ENCODE results near the gene SMYD3. TPM values are rescaled to one million over a fixed set of nuclear protein-coding genes. Genes with fewer than 3 reads are reported as not detected.

SMYD3 gene
- total RNA-seq, 4 donors from 2014 or later, result 8.4 to 25.7 (median 14.4) TPM

DNA sequence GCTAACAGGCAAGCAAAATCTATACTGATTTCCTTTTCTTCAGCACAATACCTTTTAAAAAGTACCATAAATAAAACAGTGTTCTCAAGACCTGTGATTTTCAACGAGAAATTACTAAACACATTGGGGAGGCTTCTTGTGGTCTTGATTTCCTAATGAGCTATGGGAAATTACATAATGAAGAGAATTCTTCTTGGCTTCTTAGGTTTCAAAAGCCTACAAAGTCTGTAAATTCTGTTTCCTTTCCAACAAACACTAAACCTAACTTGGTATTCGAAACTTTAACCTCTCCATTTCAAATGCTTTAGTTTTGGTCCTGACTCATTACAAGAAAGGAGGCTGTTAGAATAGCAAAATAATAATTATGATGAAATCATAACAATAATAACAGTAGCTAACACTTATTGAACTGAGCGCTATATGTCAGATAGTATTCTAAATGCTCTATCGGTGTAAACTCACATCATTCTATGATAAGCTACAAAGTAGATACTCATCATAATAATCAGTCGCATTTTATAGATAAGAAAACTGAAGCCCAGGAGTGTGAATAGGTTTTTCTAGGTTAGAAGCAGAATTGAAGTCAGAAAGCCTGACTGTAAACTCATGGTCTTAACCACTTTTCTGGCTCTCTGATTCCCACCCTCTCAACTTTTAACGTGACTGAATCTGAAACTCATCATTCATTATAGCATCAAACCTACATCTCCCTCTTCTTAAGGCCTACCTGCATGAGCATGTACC is 486.7 kb downstream of the SMYD3 start:
- intact Hi-C loops (cut with DNase I; ENCODE audit: low total_unique reads), result no loop called here
- TF ChIP-seq POLR2A (IDR thresholded peaks at IDR 0.05), result no peak
- TF ChIP-seq, protein P1, sequence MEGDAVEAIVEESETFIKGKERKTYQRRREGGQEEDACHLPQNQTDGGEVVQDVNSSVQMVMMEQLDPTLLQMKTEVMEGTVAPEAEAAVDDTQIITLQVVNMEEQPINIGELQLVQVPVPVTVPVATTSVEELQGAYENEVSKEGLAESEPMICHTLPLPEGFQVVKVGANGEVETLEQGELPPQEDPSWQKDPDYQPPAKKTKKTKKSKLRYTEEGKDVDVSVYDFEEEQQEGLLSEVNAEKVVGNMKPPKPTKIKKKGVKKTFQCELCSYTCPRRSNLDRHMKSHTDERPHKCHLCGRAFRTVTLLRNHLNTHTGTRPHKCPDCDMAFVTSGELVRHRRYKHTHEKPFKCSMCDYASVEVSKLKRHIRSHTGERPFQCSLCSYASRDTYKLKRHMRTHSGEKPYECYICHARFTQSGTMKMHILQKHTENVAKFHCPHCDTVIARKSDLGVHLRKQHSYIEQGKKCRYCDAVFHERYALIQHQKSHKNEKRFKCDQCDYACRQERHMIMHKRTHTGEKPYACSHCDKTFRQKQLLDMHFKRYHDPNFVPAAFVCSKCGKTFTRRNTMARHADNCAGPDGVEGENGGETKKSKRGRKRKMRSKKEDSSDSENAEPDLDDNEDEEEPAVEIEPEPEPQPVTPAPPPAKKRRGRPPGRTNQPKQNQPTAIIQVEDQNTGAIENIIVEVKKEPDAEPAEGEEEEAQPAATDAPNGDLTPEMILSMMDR (IDR thresholded peaks at IDR 0.05), result no peak
- 70 to 75% methylated on average over 6 of the region's 6 CpGs for WGBS, 2 donors
- no peak for DNase-seq (ENCODE audit: low spot score in 2 of 2)
- H3K4me3 ChIP-seq (ENCODE audit: low read depth, poor library complexity, severe bottlenecking), result no peak overlapping the region

DNA sequence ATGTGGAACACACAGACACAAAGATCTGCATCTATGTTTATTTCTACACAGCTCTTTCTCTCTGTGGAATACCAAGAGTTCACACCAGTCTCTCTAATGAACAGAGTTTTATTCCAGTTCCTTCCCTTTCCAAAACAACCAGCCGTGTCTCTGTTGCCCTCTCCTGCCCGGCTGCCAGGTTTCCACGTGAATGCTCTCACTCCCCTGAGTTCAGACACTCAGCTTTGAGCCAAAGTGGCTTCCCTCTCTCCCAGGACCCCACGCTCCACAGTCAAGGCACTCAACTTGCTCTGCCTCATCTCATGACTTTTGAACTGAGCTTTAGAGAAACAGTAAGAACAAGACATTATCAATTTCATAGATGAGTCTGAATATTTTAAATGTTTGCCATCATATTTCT is 488.9 kb downstream of the SMYD3 start:
- DNase-seq (ENCODE audit: low spot score in 2 of 2), result no peak
- no peak overlapping the region for H3K4me3 ChIP-seq (ENCODE audit: low read depth, poor library complexity, severe bottlenecking)
- intact Hi-C loops (cut with DNase I; ENCODE audit: low total_unique reads), result no loop called here
- WGBS, 2 donors, result 75 to 90% methylated on average over 4 of the region's 4 CpGs
- TF ChIP-seq, protein P1 (IDR thresholded peaks at IDR 0.05), result no peak
- no peak for TF ChIP-seq POLR2A (IDR thresholded peaks at IDR 0.05)

DNA sequence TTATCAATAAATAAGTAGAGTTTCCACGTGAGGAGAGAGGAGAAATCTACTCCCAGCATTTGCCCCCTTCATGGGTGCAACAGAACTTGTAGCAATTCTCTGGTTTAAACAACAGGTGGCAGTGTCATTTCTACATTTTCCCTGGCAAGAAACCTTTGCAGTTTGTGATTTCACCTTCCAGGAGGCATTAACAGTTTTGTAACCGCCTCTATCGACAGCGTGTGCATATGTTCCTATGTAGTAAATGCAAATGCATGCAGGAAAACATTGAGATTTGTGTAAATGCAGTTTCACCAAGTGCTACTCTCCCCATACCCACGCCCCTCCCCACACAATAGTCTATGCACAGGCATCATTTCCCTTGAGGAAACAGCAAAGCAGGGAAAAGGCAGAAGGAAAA is 494.7 kb downstream of the SMYD3 start:
- 28 to 31% methylated on average over 5 of the region's 5 CpGs for WGBS, 2 donors
- intact Hi-C loops (cut with DNase I; ENCODE audit: low total_unique reads), result no loop called here
- TF ChIP-seq, protein P1 (IDR thresholded peaks at IDR 0.05), result no peak
- no peak for DNase-seq (ENCODE audit: low spot score in 2 of 2)
- no peak overlapping the region for H3K4me3 ChIP-seq (ENCODE audit: low read depth, poor library complexity, severe bottlenecking)

DNA sequence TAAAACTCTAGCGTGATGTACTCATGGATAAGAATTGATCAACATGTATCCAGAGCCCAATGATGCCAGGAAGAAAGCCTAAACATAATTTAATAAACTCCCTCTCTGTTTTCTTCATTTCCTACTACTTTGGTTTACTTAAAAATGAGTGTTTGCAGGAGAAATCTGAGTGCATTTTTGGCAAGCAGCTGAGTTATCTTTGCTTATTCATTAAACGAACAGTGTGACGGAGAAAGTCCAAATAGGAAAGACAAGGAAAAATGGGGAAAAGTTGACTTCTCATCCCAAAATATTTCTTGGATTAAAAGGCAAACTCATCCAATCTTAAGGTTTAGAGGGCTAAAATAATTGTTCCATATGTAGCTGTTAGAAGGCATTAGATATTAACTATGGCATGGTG is 496.7 kb downstream of the SMYD3 start:
- WGBS, 2 donors, result 94 to 98% methylated on average over 3 of the region's 3 CpGs
- intact Hi-C loops (cut with DNase I; ENCODE audit: low total_unique reads), result no loop called here
- DNase-seq (ENCODE audit: low spot score in 2 of 2), result no peak
- H3K4me3 ChIP-seq (ENCODE audit: low read depth, poor library complexity, severe bottlenecking), result no peak overlapping the region
- no peak for TF ChIP-seq POLR2A (IDR thresholded peaks at IDR 0.05)
- TF ChIP-seq, protein P1 (IDR thresholded peaks at IDR 0.05), result no peak

DNA sequence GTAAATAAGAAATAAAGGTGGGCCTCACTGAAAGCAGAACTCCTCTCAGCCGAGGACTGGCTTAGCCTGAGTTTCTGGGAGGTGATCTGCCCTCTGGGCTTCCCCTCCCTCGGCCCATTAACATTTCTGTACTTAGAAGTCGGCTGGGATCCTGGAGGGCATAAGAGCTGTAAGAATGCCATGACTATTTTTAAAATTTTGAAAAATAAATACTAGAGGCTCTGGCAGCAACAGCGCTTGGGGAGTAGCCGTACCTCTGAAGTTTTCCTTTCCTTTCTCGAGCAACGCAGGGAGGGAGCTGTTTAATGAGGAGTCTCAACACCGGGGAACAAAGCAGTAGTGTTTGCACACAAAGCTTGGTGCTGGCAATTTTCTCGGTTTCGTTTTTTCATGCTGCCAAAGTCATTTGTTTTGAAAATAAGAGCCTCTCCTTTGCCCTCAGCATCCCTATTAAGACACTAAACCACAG is 498.7 kb downstream of the SMYD3 start:
- intact Hi-C loops (cut with DNase I; ENCODE audit: low total_unique reads), result no loop called here
- TF ChIP-seq POLR2A (IDR thresholded peaks at IDR 0.05), result no peak
- TF ChIP-seq, protein P1 (IDR thresholded peaks at IDR 0.05), result no peak
- no peak overlapping the region for H3K4me3 ChIP-seq (ENCODE audit: low read depth, poor library complexity, severe bottlenecking)
- WGBS, 2 donors, result 48 to 56% methylated on average over 10 of the region's 10 CpGs
- DNase-seq (ENCODE audit: low spot score in 2 of 2), result no peak

DNA sequence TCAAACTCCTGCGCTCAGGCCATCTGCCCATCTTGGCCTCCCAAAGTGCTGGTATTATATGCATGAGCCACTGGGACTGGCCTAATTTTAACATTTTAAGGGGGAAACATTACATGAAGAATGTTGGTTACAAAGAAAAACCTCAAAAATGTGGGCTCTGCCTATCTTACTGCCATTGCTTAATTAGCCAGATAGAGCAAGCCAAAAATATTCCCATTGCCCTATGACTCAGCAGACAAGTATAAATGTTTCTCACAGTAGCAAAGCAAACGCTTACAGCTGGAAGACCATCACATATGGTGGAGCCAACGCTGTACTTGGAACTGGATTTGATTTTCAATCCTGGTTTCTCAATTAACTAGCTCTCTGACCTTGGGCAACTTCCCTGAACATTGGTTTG is 502.0 kb downstream of the SMYD3 start:
- no peak for TF ChIP-seq POLR2A (IDR thresholded peaks at IDR 0.05)
- TF ChIP-seq, protein P1 (IDR thresholded peaks at IDR 0.05), result no peak
- 38 to 45% methylated on average over 3 of the region's 3 CpGs for WGBS, 2 donors
- intact Hi-C loops (cut with DNase I; ENCODE audit: low total_unique reads), result no loop called here
- no peak for DNase-seq (ENCODE audit: low spot score in 2 of 2)
- H3K4me3 ChIP-seq (ENCODE audit: low read depth, poor library complexity, severe bottlenecking), result no peak overlapping the region
